ENCODE data around the gene NEK3. TPM values are rescaled to one million over a fixed set of nuclear protein-coding genes. Genes with fewer than 3 reads are reported as not detected.
"Not testable (repeated sequence)": the region's sequence is repeated elsewhere in the genome, so short reads cannot be mapped to it uniquely, and the experiment has no call there.

NEK3 gene
- total RNA-seq, 2 donors from 2014 or later, result 0.18 to 6.2 TPM

DNA sequence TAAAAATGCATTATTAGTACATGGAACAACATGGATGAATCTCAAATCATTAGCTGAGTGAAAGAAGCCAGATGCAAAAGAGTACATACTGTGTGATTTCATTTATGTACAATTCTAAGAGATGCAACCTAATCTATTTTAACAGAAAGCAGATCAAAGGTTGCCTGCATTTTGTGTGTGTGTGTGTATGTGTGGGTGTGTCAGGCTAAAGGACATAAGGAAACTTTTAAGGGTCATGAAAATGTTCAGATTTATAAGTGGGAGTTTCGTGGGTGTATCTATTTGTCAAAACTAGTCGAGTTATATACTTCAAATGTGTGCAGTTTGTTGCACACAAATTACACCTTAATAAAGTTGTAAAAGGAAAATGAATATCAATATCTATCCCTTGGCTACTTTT is 17.9 kb upstream of the NEK3 start:
- ATAC-seq, result no peak
- Mint-ChIP-seq H3K36me3 (peaks cover 0 to 5% of the 10 kb centered on the region in 2 donors), H3K27ac (peak overlapping the region in 1 of 2 donors; percentile 47), H3K9me3 (no peaks in the 10 kb centered on the region)
- no peak for DNase-seq (ENCODE audit: low spot score in 2 of 2)

DNA sequence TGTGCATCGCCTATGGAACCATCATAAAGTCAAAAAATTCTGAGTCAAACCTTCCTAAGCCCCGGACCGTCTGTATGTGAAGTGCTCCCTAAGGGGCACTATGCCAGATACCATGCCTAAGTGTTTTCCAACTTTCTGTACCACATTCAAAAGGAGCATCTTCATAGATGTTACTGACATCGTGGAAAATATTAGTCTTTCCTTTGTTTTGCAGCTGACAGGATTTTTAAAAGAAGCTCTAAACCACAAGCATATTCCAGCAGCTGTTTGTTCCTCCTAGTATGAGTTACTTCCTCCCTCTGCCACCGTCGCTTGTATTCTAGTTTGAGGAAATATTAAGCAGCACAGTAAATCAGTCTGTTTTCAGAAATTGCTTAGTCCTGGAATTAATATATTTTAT is 14.6 kb upstream of the NEK3 start:
- not testable (repeated sequence) for DNase-seq (ENCODE audit: low spot score in 2 of 2)
- ATAC-seq, result peak; percentile 59 to 72

DNA sequence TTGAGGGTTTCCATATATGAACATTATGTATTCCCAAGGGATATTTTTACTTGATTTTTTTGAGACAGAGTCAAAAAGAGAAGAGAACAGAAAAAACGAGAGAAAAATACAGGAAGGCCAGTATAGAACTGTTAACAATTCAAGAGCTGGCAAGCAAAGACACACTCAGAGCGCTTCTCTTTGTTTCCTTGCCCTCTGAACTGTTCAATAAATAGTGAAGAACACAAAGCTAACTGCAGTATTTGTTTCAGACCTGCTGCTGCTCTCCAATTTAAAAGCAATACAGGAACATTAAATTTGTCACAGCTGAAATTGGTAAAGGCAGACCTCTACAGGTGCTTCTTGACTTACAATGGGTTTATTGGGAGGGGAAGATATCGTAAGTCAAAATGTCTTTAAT is 14.0 kb upstream of the NEK3 start:
- Mint-ChIP-seq H3K36me3 (peaks cover 0 to 5% of the 10 kb centered on the region in 2 donors), H3K27ac (peak overlapping the region in 1 of 2 donors; percentile 40), H3K9me3 (no peaks in the 10 kb centered on the region)
- ATAC-seq, result no peak
- no peak for DNase-seq (ENCODE audit: low spot score in 2 of 2)

More for the DNA sequence above, 14.6 kb upstream of the NEK3 start:
- H3K27ac Mint-ChIP-seq, result peak overlapping the region; percentile 36 to 40
- H3K9me3 Mint-ChIP-seq, H3K36me3 Mint-ChIP-seq: not testable (repeated sequence)

DNA sequence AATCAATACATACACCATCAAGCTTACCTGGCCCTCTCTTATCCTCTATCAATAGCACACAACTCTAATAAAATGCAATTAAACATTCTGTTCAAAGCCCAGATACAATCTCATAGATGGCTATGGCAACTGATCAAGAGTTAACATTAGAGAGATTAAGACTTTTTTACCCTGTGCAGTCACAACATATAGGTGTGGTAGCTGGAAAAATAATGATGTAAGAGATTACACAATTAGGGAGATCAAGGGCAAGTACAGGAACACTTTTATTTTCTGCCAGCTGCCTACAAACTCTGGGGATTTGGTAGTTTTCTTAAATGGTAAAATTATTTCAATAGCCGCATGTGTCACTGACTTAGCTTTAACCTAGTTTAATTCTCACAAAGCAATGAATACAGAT is 12.3 kb upstream of the NEK3 start:
- DNase-seq (ENCODE audit: low spot score in 2 of 2); H3K27ac Mint-ChIP-seq; H3K9me3 Mint-ChIP-seq; H3K36me3 Mint-ChIP-seq; ATAC-seq: not testable (repeated sequence)

DNA sequence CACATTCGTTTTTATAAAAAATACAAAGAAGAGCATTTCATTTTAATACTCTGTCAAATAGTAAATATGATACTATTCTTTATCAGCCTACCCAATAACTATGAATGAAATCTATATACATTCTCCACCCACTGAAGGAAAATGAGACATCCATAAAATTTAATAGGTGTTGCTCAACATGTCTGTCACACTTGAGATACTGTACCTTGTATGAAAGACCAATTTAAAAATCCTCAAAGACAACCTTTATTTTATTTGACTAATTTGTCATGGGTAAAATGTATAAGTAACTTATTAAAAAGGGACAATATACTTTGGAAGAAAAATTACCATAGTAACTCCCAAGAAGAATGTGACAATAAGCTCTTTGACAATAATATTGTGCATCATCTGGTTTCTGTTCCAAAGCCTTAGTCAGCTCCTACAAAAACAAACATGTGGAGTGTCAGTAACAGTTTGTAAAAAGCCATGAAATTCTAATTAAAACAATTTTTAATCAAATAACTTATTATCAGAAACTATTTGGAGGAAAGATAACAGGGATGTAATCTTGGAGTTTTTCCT is 11.5 kb upstream of the NEK3 start:
- ATAC-seq; DNase-seq (ENCODE audit: low spot score in 2 of 2); H3K36me3 Mint-ChIP-seq; H3K9me3 Mint-ChIP-seq; H3K27ac Mint-ChIP-seq: not testable (repeated sequence)

DNA sequence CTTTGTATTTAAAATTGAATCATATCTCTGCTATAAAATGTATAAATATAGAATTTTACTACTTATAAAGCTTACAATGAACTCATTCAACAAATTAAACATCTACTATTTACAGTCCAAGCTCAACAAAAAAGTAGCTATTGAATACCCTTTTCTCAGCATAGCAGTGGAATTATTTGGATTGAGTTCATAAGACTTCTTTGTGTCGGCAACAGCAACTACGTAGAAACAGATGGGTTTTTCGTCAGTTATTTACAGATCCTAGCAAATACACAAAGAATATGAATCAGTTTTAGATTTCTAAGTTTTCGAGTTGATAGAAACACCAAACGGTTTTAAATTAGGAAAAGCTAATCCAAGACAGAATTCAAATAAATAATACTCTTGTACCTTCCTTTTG is 10.4 kb upstream of the NEK3 start:
- Mint-ChIP-seq H3K27ac (no peak overlapping the region), H3K36me3 (no peaks in the 10 kb centered on the region), H3K9me3 (no peaks in the 10 kb centered on the region)
- ATAC-seq (no peak), DNase-seq (ENCODE audit: low spot score in 2 of 2) (no peak)

DNA sequence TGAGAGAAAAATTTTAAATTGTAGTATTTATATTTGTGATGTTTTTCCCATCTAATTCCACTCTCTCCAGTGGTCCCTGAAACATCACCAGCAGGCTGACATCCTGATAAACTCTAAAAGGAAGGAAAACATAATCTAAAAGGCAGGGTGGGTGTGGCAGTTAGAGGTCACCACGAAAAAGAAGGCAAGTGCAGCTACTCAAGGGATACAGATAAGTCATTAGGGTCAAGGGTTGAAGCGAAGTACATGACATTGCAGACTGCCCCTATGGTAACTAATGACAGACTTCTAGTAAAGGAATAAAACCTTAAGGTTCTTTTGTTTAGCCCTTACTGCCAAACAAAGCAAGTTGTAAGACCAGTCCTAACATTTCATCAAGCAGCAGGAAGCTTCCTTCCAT is 6.0 kb upstream of the NEK3 start:
- no peaks in the 10 kb centered on the region for H3K36me3 Mint-ChIP-seq
- H3K9me3 Mint-ChIP-seq, result no peaks in the 10 kb centered on the region
- ATAC-seq (no peak), DNase-seq (ENCODE audit: low spot score in 2 of 2) (no peak)
- H3K27ac Mint-ChIP-seq, result no peak overlapping the region

DNA sequence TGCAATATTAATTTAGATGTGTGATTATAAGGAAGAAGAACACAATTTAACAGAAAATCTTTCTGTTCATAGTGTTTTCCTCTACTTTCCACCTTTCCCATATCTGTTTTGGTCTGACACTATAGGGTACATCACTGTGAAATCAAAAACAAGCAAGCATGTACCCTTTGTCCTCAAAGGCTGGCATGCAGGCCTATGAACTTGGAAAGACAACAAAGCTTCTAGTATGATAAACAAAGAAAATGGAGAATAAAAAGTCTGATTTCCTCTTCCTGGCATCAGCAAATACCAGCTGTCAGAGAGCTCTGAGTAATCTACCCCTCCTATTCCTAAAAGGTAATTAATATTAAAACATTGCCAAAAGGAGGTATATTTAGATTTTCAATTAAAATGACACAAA is 5.6 kb upstream of the NEK3 start:
- Mint-ChIP-seq H3K9me3 (no peaks in the 10 kb centered on the region), H3K36me3 (peaks cover under 1 to 1% of the 10 kb centered on the region in 2 donors), H3K27ac (no peak overlapping the region)
- ATAC-seq (no peak), DNase-seq (ENCODE audit: low spot score in 2 of 2) (no peak)

DNA sequence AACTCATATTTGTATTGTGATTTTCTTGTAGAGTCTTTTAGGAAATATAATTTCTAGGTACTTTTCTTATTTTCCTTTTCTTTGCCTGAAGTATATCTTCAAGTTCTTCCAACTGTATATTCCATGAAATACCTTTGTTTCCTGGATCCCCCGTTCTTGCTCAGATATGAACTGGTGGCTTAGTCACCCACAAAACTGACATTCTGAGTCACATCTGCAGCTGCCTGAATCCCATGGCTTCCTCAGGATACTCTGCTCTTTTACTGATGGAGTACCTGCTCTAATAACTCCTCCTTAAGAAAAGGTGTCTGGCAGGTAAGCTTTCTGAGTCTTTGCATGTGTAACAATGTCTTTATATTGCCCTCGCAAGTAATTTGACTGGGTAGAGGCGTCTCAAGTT is 4.5 kb upstream of the NEK3 start:
- ATAC-seq; H3K9me3 Mint-ChIP-seq; H3K27ac Mint-ChIP-seq; H3K36me3 Mint-ChIP-seq; DNase-seq (ENCODE audit: low spot score in 2 of 2): not testable (repeated sequence)

DNA sequence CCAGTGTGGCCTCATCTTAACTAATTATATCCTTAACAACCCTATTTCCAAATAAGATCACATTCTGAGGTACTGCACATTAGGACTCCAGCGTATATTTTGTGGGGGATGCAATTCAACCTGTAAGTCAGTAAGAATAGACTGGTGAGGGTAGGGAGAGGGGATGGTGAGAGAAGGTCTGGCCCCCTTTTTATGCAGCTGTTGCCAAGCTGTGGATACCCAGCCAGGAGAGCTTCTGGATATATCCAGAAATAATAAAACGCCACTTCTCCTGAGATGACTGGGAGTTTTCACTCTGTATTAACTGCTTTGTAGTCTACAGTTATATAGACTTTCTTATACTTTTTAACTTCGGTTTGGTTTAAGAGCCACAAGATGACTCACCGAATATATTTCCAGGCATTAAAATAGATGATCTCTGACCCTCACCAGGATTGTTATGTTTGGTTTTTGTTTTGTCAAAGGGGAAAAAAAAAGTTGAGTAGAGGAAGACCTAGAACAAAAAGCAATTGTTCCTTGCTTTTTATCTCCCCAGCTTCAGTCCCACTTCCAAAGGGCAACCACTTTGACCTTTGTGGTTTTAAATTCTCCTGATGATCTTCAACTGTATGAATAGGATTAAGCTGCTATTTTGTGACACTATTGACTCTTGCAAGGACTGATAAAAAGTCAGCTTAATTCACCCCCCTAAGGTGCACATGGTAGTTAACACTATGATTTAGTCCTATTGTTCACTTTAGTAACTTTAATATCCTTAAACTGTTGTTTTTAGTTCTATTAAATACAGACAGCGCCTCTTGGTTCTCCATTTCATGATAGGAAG is 3.1 kb upstream of the NEK3 start:
- DNase-seq (ENCODE audit: low spot score in 2 of 2), result no peak
- no peaks in the 10 kb centered on the region for H3K9me3 Mint-ChIP-seq
- H3K36me3 Mint-ChIP-seq, result peaks cover 6% of the 10 kb centered on the region in 2 donors
- H3K27ac Mint-ChIP-seq, result no peak overlapping the region
- ATAC-seq, result peak in 1 of 2 donors; percentile 21

DNA sequence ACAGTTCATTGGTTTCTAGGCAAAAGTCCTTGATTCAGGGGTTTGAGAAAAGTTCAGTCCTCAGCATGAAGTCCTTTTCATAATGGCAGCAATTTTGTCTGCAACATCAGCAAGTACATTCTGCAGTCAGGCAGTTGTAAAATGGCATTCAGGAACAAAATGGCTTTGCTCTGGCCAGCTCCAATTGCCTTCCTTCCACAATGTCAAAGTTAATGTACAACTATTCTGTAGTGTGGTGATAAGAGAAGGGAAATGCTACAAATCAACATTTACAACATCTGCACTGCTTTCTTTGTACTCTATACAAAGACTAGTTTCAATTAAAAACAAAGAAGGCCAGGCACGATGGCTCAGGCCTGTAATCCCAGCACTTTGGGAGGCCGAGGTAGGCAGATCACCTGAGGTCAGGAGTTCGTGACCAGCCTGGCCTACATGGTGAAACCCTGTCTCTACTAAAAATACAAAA is 1.8 kb upstream of the NEK3 start:
- no peaks in the 10 kb centered on the region for H3K9me3 Mint-ChIP-seq
- H3K27ac Mint-ChIP-seq, result no peak overlapping the region
- no peak for DNase-seq (ENCODE audit: low spot score in 2 of 2)
- H3K36me3 Mint-ChIP-seq, result peaks cover 6% of the 10 kb centered on the region in 2 donors
- ATAC-seq, result no peak

DNA sequence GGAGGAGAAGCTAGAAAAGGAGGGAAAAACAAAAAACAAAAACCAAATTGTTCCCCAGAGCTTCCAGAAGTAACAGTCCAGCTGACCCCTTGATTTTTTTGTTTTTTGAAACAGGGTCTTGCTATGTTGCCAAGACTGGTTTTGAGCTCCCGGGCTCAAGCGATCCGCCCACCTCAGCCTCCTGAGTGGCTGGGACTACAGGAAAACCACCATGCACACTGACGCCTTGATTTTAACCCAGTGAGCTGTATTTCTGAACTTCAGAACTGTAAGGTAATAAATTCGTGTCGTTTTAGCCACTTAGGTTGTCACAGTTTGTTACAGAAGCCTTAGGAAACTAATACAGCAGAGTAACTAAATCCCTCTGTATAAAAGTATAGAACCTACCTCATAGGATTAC is 1.1 kb upstream of the NEK3 start:
- ATAC-seq, result no peak
- Mint-ChIP-seq H3K36me3 (peaks cover 6% of the 10 kb centered on the region in 2 donors), H3K27ac (no peak overlapping the region), H3K9me3 (no peaks in the 10 kb centered on the region)
- no peak for DNase-seq (ENCODE audit: low spot score in 2 of 2)

DNA sequence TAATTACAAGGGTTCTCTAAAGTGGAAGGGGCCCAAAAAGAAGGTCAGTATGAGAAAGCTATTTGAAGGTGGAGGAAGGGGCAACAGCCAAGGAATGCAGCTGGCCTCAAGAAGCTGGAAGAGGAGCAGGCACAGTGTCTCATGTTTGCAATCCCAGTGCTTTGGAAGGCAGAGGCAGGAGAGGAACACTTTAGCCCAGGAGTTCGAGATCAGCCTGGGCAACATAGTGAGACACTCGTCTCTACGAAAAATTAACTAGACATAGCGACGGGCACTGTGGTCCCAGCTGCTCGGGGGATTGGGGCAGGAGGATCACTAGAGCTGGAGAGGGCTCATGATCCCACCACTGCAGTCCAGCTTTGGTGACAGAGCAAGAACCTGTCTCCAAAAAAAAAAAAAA is 656 bp upstream of the NEK3 start:
- Mint-ChIP-seq H3K9me3 (no peaks in the 10 kb centered on the region), H3K27ac (peak overlapping the region in 1 of 2 donors; percentile 1), H3K36me3 (peaks cover 6% of the 10 kb centered on the region in 2 donors)
- no peak for ATAC-seq
- DNase-seq (ENCODE audit: low spot score in 2 of 2), result no peak

DNA sequence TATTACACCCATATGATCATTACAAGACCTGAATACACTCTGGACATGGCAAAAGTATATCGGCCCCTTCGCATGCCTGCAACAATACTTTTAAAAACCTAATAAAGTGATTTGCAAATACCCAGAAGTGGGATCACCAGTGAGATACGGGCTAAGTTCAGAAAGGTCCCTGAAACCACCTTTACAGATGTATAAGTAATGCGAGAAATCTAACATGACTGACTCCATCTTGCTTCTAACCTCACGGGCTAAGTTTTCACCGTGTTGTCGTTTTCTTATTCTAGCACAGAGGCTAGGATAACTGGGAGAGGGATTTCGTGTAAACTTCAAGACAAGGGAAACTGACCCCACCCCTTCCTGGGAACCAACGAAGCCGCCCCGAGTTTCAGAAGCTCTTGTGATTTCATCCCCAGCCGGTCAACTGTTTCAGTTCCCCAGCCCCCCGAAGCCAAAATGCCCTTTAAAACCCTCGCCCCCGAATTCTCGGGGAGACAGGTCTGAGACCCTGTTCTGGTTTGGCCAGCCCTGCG is 703 bp downstream of the NEK3 start:
- peak in 1 of 2 donors; percentile 12 for ATAC-seq
- Mint-ChIP-seq H3K27ac (peak overlapping the region in 1 of 2 donors; percentile 18), H3K36me3 (peaks cover 6% of the 10 kb centered on the region in 2 donors), H3K9me3 (no peaks in the 10 kb centered on the region)
- no peak for DNase-seq (ENCODE audit: low spot score in 2 of 2)

DNA sequence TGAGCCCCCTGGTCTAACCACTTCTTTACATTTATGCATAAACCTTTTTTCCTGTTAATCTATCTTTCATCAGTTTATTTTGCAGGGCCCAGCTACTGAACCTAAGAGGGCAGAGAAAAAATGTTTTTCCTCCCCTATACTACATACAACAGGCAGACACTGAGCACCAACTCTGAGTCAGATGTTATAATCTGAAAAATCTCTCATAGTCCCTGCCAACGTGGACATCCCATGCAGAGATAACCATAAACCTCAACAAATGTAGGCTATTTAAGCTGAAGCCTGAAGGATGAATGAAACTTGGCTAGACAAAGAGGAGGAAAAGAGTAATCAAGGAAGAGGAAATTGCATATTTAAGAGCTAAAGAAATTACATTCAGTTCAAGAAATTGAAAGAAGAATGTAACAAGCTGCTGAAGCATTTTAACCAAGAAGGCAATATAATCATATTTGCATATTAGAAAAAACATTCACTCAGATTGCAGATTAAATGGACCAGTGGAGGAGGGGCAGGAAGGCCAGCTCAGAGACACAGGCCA is 2.6 kb downstream of the NEK3 start:
- ATAC-seq (no peak), DNase-seq (ENCODE audit: low spot score in 2 of 2) (no peak)
- Mint-ChIP-seq H3K9me3 (no peaks in the 10 kb centered on the region), H3K36me3 (peaks cover 6% of the 10 kb centered on the region in 2 donors), H3K27ac (no peak overlapping the region)

DNA sequence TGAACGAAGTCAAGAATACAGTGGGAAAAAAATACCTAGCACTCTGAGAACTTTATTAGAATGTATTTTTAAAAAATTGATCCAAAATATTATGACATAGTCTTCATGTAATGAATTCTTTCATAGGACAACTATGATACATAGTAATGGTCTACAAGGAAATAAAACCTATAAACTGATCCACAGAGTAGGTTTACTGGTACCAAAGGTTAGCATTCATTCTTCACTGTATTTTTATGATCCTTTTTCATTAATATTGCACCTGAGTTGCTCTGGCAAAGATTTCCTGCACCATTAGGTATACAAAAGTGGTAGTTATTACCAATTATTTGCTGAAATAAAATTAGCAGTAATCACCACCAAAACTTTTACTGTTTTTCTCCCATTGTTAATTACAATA is 4.2 kb downstream of the NEK3 start:
- ATAC-seq (no peak), DNase-seq (ENCODE audit: low spot score in 2 of 2) (no peak)
- Mint-ChIP-seq H3K27ac (no peak overlapping the region), H3K9me3 (no peaks in the 10 kb centered on the region), H3K36me3 (peaks cover 6% of the 10 kb centered on the region in 2 donors)

DNA sequence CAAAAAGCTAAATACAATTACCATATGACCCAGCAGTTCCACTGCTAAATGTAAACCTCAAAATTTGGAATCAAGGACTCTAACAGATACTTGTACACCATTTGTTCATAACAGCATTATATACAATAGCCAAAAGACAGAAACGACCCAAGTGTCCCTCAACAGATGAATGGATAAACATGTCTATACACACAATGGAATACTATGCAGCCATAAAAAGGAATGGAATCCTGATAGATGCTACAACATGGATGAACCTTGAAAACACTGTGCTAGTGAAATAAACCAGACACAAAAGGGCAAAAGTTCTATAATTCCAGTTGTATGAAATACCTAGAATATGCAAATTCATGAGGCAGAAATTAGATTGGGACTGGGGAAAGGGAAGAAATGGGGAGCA is 12.2 kb downstream of the NEK3 start:
- DNase-seq (ENCODE audit: low spot score in 2 of 2), result no peak
- peaks cover 4 to 7% of the 10 kb centered on the region in 2 donors for H3K36me3 Mint-ChIP-seq
- H3K27ac Mint-ChIP-seq, result no peak overlapping the region
- ATAC-seq, result no peak
- H3K9me3 Mint-ChIP-seq, result no peaks in the 10 kb centered on the region

Measured in activated naive CD4-positive, alpha-beta T cell treated with anti-CD3 and anti-CD28 coated beads, Interleukin-2, amount 50 U/mL, for 72 hours (primary cell).